Measurements from ENCODE around the gene SEC14L2. TPM values are rescaled to one million over a fixed set of nuclear protein-coding genes. Genes with fewer than 3 reads are reported as not detected.

The SEC14L2 gene
- total and polyA plus RNA-seq, 2 of the 8 experiments (the other 6 are each of a cell fraction or from before 2014, with no cell fraction given): 2.8 to 3.2 TPM

DNA sequence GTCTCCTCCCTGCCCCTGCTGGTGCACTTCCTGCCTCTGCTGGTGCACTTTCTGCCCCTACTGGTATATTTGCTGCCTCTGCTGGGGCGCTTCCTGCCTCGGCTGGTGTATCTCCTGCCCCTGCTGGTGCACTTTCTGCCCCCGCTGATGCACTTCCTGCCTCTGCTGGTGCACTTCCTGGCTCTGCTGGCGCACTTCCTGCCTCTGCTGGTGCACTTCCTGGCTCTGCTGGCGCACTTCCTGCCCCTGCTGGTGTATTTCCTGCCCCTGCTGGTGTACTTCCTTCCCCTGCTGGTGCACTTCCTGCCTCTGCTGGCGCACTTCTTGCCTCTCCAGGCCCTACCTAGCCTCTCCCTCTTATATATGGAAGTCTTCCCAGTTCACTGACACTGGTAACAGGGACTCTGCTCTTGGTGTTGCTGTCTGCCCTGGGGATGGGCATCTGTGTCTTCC, 38.9 kb downstream of the SEC14L2 start:
- Histone ChIP-seq H2BK12ac (ENCODE audit: low read depth, low read length) (peak overlapping the region; percentile 39; the same call in 1 of the 2 replicates), H3K23me2 (ENCODE audit: low read depth, low read length) (no peaks in the 10 kb centered on the region), H3K56ac (replicated peaks; ENCODE audit: insufficient read length, low read depth, low read length) (no peak overlapping the region), H3K4ac (replicated peaks; ENCODE audit: insufficient read length, low read depth, low read length) (no peak overlapping the region), H2BK20ac (ENCODE audit: low read length) (peak overlapping the region; percentile 61; the same call in 1 of the 2 replicates), H3K9me3 (ENCODE audit: insufficient read depth in 2 of 2, low read depth in 1 of 2, low read length in 1 of 2) (peaks cover 0 to 6% of the 10 kb centered on the region in 2 experiments; a peak in 1 of 4 replicates), H2BK5ac (ENCODE audit: low read depth, low read length) (no peak overlapping the region), H3K79me1 (ENCODE audit: low read depth, low read length) (no peaks in the 10 kb centered on the region), H4K8ac (ENCODE audit: extremely low read depth, insufficient read depth, low read length) (peak overlapping the region; percentile 1; the same call in 1 of the 2 replicates), H2AK5ac (ENCODE audit: low read depth, low read length) (peak overlapping the region; percentile 65; the same call in 1 of the 2 replicates), H4K91ac (replicated peaks; ENCODE audit: insufficient read length, low read length) (no peak overlapping the region), H3K23ac (ENCODE audit: insufficient read length) (no peak overlapping the region), H3K4me2 (ENCODE audit: insufficient read depth in 1 of 2, low read depth in 2 of 2, low read length in 2 of 2) (no peak overlapping the region), H3K18ac (ENCODE audit: extremely low read depth, low read length) (no peak overlapping the region), H3K4me3 (ENCODE audit: extremely low read depth in 1 of 4, insufficient read depth in 2 of 4, low read depth in 3 of 4, low read length in 4 of 4) (no peak overlapping the region), H4K20me1 (replicated peaks in 1 of 2; ENCODE audit: control insufficient read depth in 1 of 2, insufficient read depth in 2 of 2, low read length in 2 of 2) (no peaks in the 10 kb centered on the region), H2BK120ac (replicated peaks; ENCODE audit: low read depth, low read length) (no peak overlapping the region), H2BK15ac (ENCODE audit: low read length) (no peak overlapping the region), H3K14ac (ENCODE audit: insufficient read length) (no peak overlapping the region), H3K4me1 (replicated peaks in 1 of 4; ENCODE audit: control insufficient read depth in 3 of 4, insufficient read depth in 4 of 4, low read length in 3 of 4) (peaks cover 0 to 3% (median 0%) of the 10 kb centered on the region in 4 experiments; a peak in 1 of 7 replicates), H3K79me2 (ENCODE audit: control insufficient read depth in 1 of 2, insufficient read depth in 2 of 2, low read length in 2 of 2) (no peaks in the 10 kb centered on the region), H4K5ac (ENCODE audit: insufficient read length, low read depth, low read length) (no peak overlapping the region), H3K9ac (replicated peaks in 1 of 4; ENCODE audit: extremely low read depth in 1 of 4, low read depth in 3 of 4, low read length in 3 of 4) (no peak overlapping the region), H3K27ac (ENCODE audit: low read depth, low read length) (no peak overlapping the region), H3K27me3 (replicated peaks in 1 of 4; ENCODE audit: control insufficient read depth in 3 of 4, extremely low read depth in 1 of 4, insufficient read depth in 3 of 4, low read length in 3 of 4) (no peaks in the 10 kb centered on the region), H3K36me3 (ENCODE audit: control insufficient read depth in 2 of 4, insufficient read depth in 4 of 4, low read length in 3 of 4) (no peaks in the 10 kb centered on the region), H2AFZ (ENCODE audit: low read length) (no peak overlapping the region)
- TF ChIP-seq CBX8 (IDR thresholded peaks at IDR 0.05; ENCODE audit: borderline replicate concordance, low read depth, low read length): no peak
- TF ChIP-seq, protein P1, sequence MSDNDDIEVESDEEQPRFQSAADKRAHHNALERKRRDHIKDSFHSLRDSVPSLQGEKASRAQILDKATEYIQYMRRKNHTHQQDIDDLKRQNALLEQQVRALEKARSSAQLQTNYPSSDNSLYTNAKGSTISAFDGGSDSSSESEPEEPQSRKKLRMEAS (IDR thresholded peaks at IDR 0.05): no peak
- peak; percentile 68; the same call in 1 of the 2 replicates for TF ChIP-seq EGR1 (IDR thresholded peaks at IDR 0.05; ENCODE audit: borderline replicate concordance, low read depth, low read length)
- TF ChIP-seq CTCF (IDR thresholded peaks at IDR 0.05; ENCODE audit: control extremely low read depth in 1 of 3, insufficient read depth in 1 of 3, low read depth in 1 of 3, low read length in 3 of 3): peak in 1 of 3 experiments; percentile 14; a peak in 1 of 4 replicates
- no peak for FAIRE-seq
- ChIA-PET CTCF (ENCODE audit: partially characterized antibody) (interaction anchor here (1.0 to 3.6 kb wide), 6 partner anchors 9 to 93 kb away, joined by 3 to 25 read pairs (median 6); partner anchors contain the start of gene MTFP1), POLR2A (ENCODE audit: partially characterized antibody) (interaction anchor here (1.1 to 1.3 kb wide), 2 partner anchors 9 to 12 kb away, joined by 3 to 4 read pairs; no protein-coding TSS in a partner anchor)
- no peak for DNase-seq (ENCODE audit: low read depth in 1 of 2, low spot score in 2 of 2)
- 86% methylated on average over 6 of the region's 6 CpGs; no CpG with 5 or more reads in 1 of the 2 experiments for WGBS, 2 experiments (ENCODE audit: extremely low coverage in 1 of 2, insufficient coverage in 1 of 2, insufficient read length in 1 of 2, insufficient replicate concordance in 2 of 2, low coverage in 1 of 2, low lambda C conversion rate in 2 of 2, missing lambda C conversion rate in 1 of 2)
